Common myeloid progenitor, CD34-positive (primary cell): ENCODE data around the gene AGPAT2.

Experiments
- CTCF ChIA-PET: fragments of 350-600 bp; sonication (Branson Sonifier 250); formaldehyde crosslinking; loops from one replicate; lab custom pipeline; 2021; ENCODE audit warnings: antibody characterized with exemption; lab: Charles Lee
- POLR2A ChIA-PET: fragments of 350-600 bp; sonication (Branson Sonifier 250); formaldehyde crosslinking; loops from one replicate; lab custom pipeline; 2021; ENCODE audit warnings: antibody characterized with exemption; lab: Charles Lee
- DNase-seq, 3 donors: peaks; one replicate each; pipeline versions ENCODE4 v3.0.0 to v3.0.0-alpha.2; 2013
- H3K27ac ChIP-seq, 2 experiments: 1 replicate in 1 of 2; 2 replicates in 1 of 2; pipeline ENCODE4 v1.7.0; 2013; ENCODE audit warnings: inconsistent platforms in 2 of 2, low read length in 2 of 2, mild to moderate bottlenecking in 2 of 2, low read depth in 1 of 2, moderate library complexity in 1 of 2; ENCODE audit not compliant: severe bottlenecking in 2 of 2, insufficient read depth in 1 of 2, poor library complexity in 1 of 2
- H3K27me3 ChIP-seq, 5 experiments: replicated peaks in 2 of 5; 1 replicate in 3 of 5; 2 replicates in 2 of 5; pipeline versions ENCODE4 v1.6.1 to v1.7.0; 2013; ENCODE audit warnings: low read length in 4 of 5, mild to moderate bottlenecking in 2 of 5, moderate library complexity in 2 of 5, inconsistent platforms in 1 of 5; ENCODE audit not compliant: insufficient read depth in 5 of 5, control insufficient read depth in 4 of 5
- H3K36me3 ChIP-seq, 4 experiments: 1 replicate in 2 of 4; 2 replicates in 2 of 4; pipeline versions ENCODE4 v1.6.1 to v1.7.0; 2013; ENCODE audit warnings: low read length in 3 of 4, control low read depth in 1 of 4, mild to moderate bottlenecking in 1 of 4; ENCODE audit not compliant: control insufficient read depth in 4 of 4, insufficient read depth in 4 of 4
- H3K4me1 ChIP-seq, 4 experiments: 1 replicate in 3 of 4; 2 replicates in 1 of 4; pipeline versions ENCODE4 v1.6.1 to v1.7.1; 2013; ENCODE audit warnings: low read length in 3 of 4, mild to moderate bottlenecking in 3 of 4, control low read depth in 1 of 4, inconsistent platforms in 1 of 4, moderate library complexity in 1 of 4; ENCODE audit not compliant: control insufficient read depth in 4 of 4, insufficient read depth in 4 of 4; ENCODE audit errors: control extremely low read depth in 1 of 4
- H3K4me3 ChIP-seq, 7 experiments: 1 replicate in 4 of 7; 2 replicates in 3 of 7; pipeline versions ENCODE4 v1.5.1 to v1.7.0; 2013; ENCODE audit warnings: mild to moderate bottlenecking in 7 of 7, low read length in 6 of 7, moderate library complexity in 6 of 7, inconsistent platforms in 2 of 7, low read depth in 2 of 7, control low read depth in 1 of 7; ENCODE audit not compliant: insufficient read depth in 4 of 7, control insufficient read depth in 1 of 7; ENCODE audit errors: extremely low read depth in 1 of 7
- H3K9me3 ChIP-seq, 5 experiments: 1 replicate in 4 of 5; 2 replicates in 1 of 5; pipeline versions ENCODE4 v1.6.1 to v1.7.1; 2013; ENCODE audit warnings: low read length in 4 of 5, mild to moderate bottlenecking in 2 of 5, inconsistent platforms in 1 of 5, low read depth in 1 of 5, moderate library complexity in 1 of 5; ENCODE audit not compliant: control insufficient read depth in 4 of 5, insufficient read depth in 2 of 5; ENCODE audit errors: control extremely low read depth in 1 of 5
- WGBS: methylation state at CpG from one replicate; pipeline ENCODE4 v1.1.5; 2013; ENCODE audit not compliant: insufficient coverage; 5-methylcytosine and 5-hydroxymethylcytosine counted together

Gene AGPAT2

DNA sequence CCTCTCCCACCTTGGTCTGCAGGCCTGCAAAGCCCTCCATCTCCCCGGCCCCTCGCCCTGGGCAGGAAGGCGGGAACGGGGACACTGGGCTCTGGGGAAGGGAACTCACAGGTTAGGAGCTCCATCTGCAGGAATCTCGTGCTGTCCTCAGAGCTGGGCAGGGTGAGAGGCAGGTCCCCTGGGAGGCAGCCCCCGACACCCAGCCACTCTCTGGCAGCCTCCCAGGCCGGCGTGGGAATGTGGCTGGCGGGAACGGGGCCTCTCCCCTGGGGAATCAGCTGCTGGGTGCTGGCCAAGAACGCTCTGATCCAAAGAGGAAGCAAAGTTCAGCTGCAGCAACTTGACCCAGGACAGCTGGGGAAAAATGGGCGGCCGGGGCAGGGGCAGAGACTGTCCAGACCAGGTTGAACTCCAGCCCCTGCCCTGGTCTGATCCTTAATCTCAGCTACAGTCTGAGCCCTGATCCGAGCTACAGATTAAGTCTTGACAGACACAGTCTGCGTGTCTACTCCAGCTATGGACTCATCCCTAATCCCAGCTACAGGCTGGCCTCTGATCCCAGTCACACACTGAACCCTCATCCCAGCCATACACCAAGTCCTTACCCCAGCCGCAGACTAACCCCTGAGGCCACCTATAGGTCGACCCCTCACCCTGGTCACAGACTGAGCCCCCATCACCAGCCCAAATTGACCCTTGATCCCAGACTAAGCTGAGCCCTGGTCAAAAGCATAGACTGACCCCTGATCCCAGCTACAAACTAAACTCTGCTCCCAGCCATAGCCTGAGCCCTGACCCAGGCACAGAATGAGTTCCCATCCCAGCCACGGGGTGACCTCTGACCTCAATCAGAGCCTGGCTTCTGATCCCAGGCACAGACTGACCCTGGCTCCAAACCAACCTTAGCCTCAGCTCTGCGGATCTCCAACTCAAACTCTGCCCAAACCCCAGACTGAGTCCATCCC, 61.9 kb downstream of the AGPAT2 start:
- H3K4me1 ChIP-seq: peaks cover 0 to 98% (median 94%) of the 10 kb centered on the region in 4 experiments

DNA sequence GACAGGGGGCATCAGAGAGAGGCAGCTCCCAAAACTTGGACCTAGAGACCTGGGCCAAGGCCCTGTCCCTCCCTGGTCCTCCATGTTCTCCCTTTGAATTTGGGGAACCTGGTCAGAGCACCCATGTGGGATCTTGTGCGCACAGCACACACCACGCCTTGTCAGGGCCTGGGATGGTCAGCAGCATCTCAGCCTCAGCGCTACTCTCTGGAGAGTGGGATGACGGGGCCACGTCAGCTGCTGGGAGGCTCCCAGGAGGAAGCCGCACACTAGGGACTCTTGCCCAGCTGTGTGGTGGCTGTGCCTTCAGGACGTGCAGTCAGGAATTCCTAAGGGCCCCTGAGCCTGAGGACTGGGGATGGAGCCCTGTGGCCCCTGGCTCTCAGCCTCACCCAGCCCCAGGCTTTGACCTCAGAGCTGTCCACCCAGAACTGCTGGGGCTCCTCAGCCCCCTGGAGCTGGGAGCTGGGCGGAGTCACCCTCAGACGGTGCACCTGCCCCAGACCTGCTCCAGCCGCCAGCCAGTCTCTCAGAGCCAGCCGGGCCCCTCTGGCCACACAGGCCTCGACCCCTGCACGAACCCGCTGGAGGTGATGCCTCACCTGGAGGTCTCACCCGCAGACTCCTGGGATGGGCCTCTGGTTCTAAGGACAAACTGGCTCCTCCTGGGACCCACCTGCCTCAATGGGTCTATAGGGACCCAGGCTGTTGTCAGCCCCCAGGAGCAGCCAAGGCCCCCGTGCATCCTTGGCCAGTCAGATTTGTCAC, 62.9 kb downstream of the AGPAT2 start:
- POLR2A ChIA-PET: interaction anchor here (1.1 to 1.8 kb wide), 3 partner anchors 85 to 141 kb away, joined by 4 to 7 read pairs (median 5); no protein-coding TSS in a partner anchor
- Histone ChIP-seq H3K27me3 (no peaks in the 10 kb centered on the region), H3K36me3 (no peaks in the 10 kb centered on the region), H3K4me3 (no peak overlapping the region), H3K9me3 (no peaks in the 10 kb centered on the region), H3K27ac (no peak overlapping the region), H3K4me1 (peaks cover 0 to 98% (median 95%) of the 10 kb centered on the region in 4 experiments)
- no peak for DNase-seq
- WGBS: 97% methylated on average over 15 of the region's 16 CpGs
- CTCF ChIA-PET: interaction anchor here (0.7 to 9.6 kb wide), 11 partner anchors 20 to 166 kb away, joined by 3 to 238 read pairs (median 4); no protein-coding TSS in a partner anchor

More for the DNA sequence above, 61.9 kb downstream of the AGPAT2 start:
- ChIA-PET CTCF (interaction anchor here (0.6 to 9.6 kb wide), 19 partner anchors 20 to 138 kb away, joined by 3 to 238 read pairs (median 3); no protein-coding TSS in a partner anchor), POLR2A (interaction anchor here (0.6 to 1.9 kb wide), 6 partner anchors 31 to 142 kb away, joined by 3 to 7 read pairs (median 4); no protein-coding TSS in a partner anchor)
- DNase-seq: no peak
- Histone ChIP-seq H3K27ac (no peak overlapping the region), H3K36me3 (no peaks in the 10 kb centered on the region), H3K27me3 (no peaks in the 10 kb centered on the region), H3K4me3 (no peak overlapping the region), H3K9me3 (no peaks in the 10 kb centered on the region)
- WGBS: 32% methylated on average over 17 of the region's 19 CpGs

DNA sequence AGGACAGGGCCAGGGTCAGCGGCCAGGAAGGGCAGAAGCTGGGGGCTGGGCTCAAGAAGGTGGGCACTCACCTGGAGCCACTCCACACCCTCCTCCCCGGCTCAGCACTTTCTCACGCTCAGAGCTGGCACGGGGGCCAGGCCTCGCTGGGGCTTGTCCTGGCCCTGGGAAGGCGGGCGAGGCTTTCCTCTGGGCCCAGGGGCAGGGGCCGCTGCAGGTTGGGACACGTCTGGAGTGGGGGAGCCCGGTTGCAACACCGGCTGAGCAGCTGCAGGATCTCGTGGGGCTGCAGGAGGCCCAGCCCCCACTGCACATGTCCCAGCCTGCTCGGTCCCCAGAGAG, 63.4 kb downstream of the AGPAT2 start:
- 95% methylated on average over 13 of the region's 13 CpGs for WGBS
- Histone ChIP-seq H3K4me1 (peaks cover 0 to 98% (median 95%) of the 10 kb centered on the region in 4 experiments), H3K27me3 (no peaks in the 10 kb centered on the region), H3K9me3 (no peaks in the 10 kb centered on the region), H3K36me3 (no peaks in the 10 kb centered on the region), H3K4me3 (no peak overlapping the region), H3K27ac (no peak overlapping the region)
- ChIA-PET CTCF (interaction anchor here (0.7 to 9.6 kb wide), 11 partner anchors 19 to 165 kb away, joined by 3 to 238 read pairs (median 4); no protein-coding TSS in a partner anchor), POLR2A (interaction anchor here (1.1 to 1.8 kb wide), 2 partner anchors 84 to 86 kb away, joined by 5 to 7 read pairs; no protein-coding TSS in a partner anchor)
- DNase-seq: no peak
